GM12878 (cell line): ENCODE measurements around the gene SCTR. TPM values are rescaled to one million over a fixed set of nuclear protein-coding genes. Genes with fewer than 3 reads are reported as not detected.

ENCODE experiments used
- ATAC-seq: fragments of 200-7000 bp; cut with Tn5 transposase; 3 replicates; pipeline ENCODE4 v1.9.1; 2020; ENCODE audit warnings: mild to moderate bottlenecking, moderate library complexity
- BruUV-seq: library from RNA; stranded (reverse); fragments of 400-500 nt; replicated peaks from 2 replicates; lab custom pipeline; 2021; lab: Mats Ljungman, UMichigan
- CTCF ChIA-PET: fragments of 300-600 bp; sonication (Branson Sonifier 250); formaldehyde crosslinking; extraction: SDS; loops from one replicate; lab custom pipeline; 2021; ENCODE audit warnings: inconsistent platforms; lab: Yijun Ruan, JAX
- POLR2A ChIA-PET: fragments of 350-600 bp; formaldehyde crosslinking; extraction: SDS; loops from one replicate; lab custom pipeline; 2021; ENCODE audit warnings: inconsistent platforms; lab: Charles Lee
- RAD21 ChIA-PET: fragments of 300-600 bp; sonication (Branson Sonifier 250); formaldehyde crosslinking; loops from one replicate; lab custom pipeline; 2023; ENCODE audit warnings: antibody characterized with exemption; ENCODE audit not compliant: unreplicated experiment; lab: Charles Lee
- SMC1A ChIA-PET: fragments of 300-600 bp; sonication (Branson Sonifier 250); formaldehyde crosslinking; loops from one replicate; lab custom pipeline; 2023; ENCODE audit not compliant: unreplicated experiment, uncharacterized antibody; lab: Charles Lee
- DNase-seq: peaks from one replicate; pipeline ENCODE4 v3.0.0-alpha.2; 2011; ENCODE audit warnings: low read depth, low spot score
- FAIRE-seq: peaks from 3 replicates; lab custom pipeline; 2011; peaks lifted over from hg19 to GRCh38; lab: Jason Lieb, UNC
- H2AFZ ChIP-seq: 2 replicates; pipeline ENCODE4 v1.6.0; 2011; ENCODE audit warnings: low read depth, low read length, control low read depth; ENCODE audit not compliant: control insufficient read depth
- H3K27ac ChIP-seq: 2 replicates; pipeline ENCODE4 v1.5.1; 2011; ENCODE audit warnings: control low read depth; ENCODE audit not compliant: control insufficient read depth, insufficient read depth
- H3K27me3 ChIP-seq, 2 experiments: replicated peaks in 1 of 2; 2 replicates each; pipeline versions ENCODE4 v1.6.0 to v1.6.1; 2011; ENCODE audit warnings: low read length in 1 of 2; ENCODE audit not compliant: control insufficient read depth in 2 of 2, insufficient read depth in 2 of 2
- H3K36me3 ChIP-seq, 2 experiments: 2 replicates each; pipeline ENCODE4 v1.5.1; 2011; ENCODE audit warnings: low read length in 1 of 2; ENCODE audit not compliant: control insufficient read depth in 2 of 2, insufficient read depth in 2 of 2
- H3K4me1 ChIP-seq: 2 replicates; pipeline ENCODE4 v1.6.1; 2011; ENCODE audit warnings: mild to moderate bottlenecking, low read length, moderate library complexity, mixed read lengths; ENCODE audit not compliant: control insufficient read depth, insufficient read depth
- H3K4me2 ChIP-seq: 2 replicates; pipeline ENCODE4 v1.6.0; 2011; ENCODE audit warnings: control low read depth; ENCODE audit not compliant: control insufficient read depth, insufficient read depth
- H3K4me3 ChIP-seq: fragments of 200-600 bp; sonication (generic); 2 replicates; pipeline ENCODE4 v1.5.1; 2016
- H3K79me2 ChIP-seq: 2 replicates; pipeline ENCODE4 v1.6.0; 2011; ENCODE audit warnings: low read length; ENCODE audit not compliant: control insufficient read depth, insufficient read depth
- H3K9ac ChIP-seq: 2 replicates; pipeline ENCODE4 v1.8.0; 2011; ENCODE audit warnings: low read length, control low read depth, mixed read lengths; ENCODE audit not compliant: control insufficient read depth, insufficient read depth
- H3K9me3 ChIP-seq: replicated peaks from 3 replicates; pipeline ENCODE4 v1.5.1; 2011; ENCODE audit warnings: mild to moderate bottlenecking, low read length; ENCODE audit not compliant: control insufficient read depth, insufficient read depth
- H4K20me1 ChIP-seq: 2 replicates; pipeline ENCODE4 v1.6.0; 2011; ENCODE audit not compliant: control insufficient read depth, insufficient read depth
- BCL3 ChIP-seq: IDR thresholded peaks from 2 replicates; pipeline ENCODE4 v1.6.1; 2011; ENCODE audit warnings: borderline replicate concordance, low read depth, mild to moderate bottlenecking, moderate library complexity, low read length; ENCODE audit not compliant: insufficient read depth, poor library complexity, severe bottlenecking
- CBFB ChIP-seq: IDR thresholded peaks from 2 replicates; pipeline ENCODE4 v1.6.1; 2016; ENCODE audit warnings: antibody characterized with exemption, low read depth
- IKZF1 ChIP-seq: fragments of 450-650 bp; conservative IDR thresholded peaks from 2 replicates; pipeline ENCODE4 v1.6.1; 2017; ENCODE audit warnings: antibody characterized with exemption, mild to moderate bottlenecking
- PRDM15 ChIP-seq: fragments of 450-650 bp; formaldehyde crosslinking; IDR thresholded peaks from 2 replicates; pipeline ENCODE4 v1.4.0; 2020; ENCODE audit warnings: mild to moderate bottlenecking, moderate library complexity
- SKIL ChIP-seq: fragments of 450-650 bp; IDR thresholded peaks from 2 replicates; pipeline ENCODE4 v1.6.1; 2017; ENCODE audit warnings: mild to moderate bottlenecking, low read depth, inconsistent platforms; ENCODE audit not compliant: poor library complexity, severe bottlenecking
- STAT3 ChIP-seq: IDR thresholded peaks from 2 replicates; pipeline ENCODE4 v1.6.1; 2011; ENCODE audit warnings: low read depth, low read length, improper control_type of control experiment
- WGBS: methylation state at CpG from one replicate; pipeline ENCODE4 v1.1.6; 2016; ENCODE audit warnings: low lambda C conversion rate; ENCODE audit not compliant: insufficient replicate concordance, insufficient coverage; ENCODE audit errors: missing lambda C conversion rate; 5-methylcytosine and 5-hydroxymethylcytosine counted together
- in situ Hi-C: fragments of 300-500 bp; cut with MboI; formaldehyde crosslinking; loops from 9 replicates; pipeline ENCODE4 v1.14.3; 2018; ENCODE audit warnings: mixed read lengths
- intact Hi-C: fragments of 100-400 bp; cut with micrococcal nuclease; formaldehyde crosslinking; loops from one replicate; pipeline ENCODE4 v1.14.2; 2022; ENCODE audit not compliant: unreplicated experiment
- polyA plus RNA-seq, 11 experiments: library from polyadenylated mRNA; depleted of rRNA in 4 of 11; unstranded in 6 of 11; stranded (reverse) in 5 of 11; fragments of >200 nt; fragmentation: Nextera tagmentation in 4 of 11; fragmentation: Illumina TruSeq in 1 of 11; extraction: Ambion mirVana in 4 of 11; extraction: Trizol in 1 of 11; gene quantifications; 1 replicate in 1 of 11; 2 replicates in 10 of 11; pipeline versions ENCODE4 v1.2.1 to v1.2.3, GENCODE V29; 2011 to 2016; ENCODE audit warnings: inconsistent platforms in 2 of 11, missing spikeins in 2 of 11, low read depth in 1 of 11
- total RNA-seq, 4 experiments: library from RNA; depleted of rRNA in 3 of 4; stranded (reverse); fragments of >200 nt in 3 of 4; fragmentation: Illumina TruSeq in 1 of 4; extraction: Trizol in 1 of 4; gene quantifications; 2 replicates each; pipeline versions ENCODE4 v1.2.1 to v1.2.3, GENCODE V29; 2013 to 2021

SCTR gene
- total and polyA plus RNA-seq, 10 of the 15 experiments (the other 5 are each of a cell fraction or from before 2014, with no cell fraction given): 0.26 TPM; not detected in 9

DNA sequence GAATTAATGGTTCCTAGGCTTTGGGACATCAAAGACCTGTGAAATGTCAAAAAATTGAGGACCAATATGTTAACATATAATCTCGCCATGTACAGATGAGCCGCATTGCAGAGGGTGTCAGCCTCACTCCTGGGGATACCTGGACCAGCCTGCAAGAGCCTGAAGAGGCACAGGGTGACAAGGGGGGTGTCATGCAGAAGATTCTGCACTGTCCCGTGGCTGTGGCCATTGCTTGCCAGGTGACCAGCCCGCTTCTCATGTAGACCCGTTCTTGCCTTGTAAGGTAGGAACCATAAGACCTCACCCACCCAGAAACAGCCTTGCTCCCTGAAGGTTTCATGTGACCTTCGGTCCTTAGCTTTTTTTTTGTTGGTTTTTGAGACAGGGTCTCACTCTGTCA lies 55.2 kb downstream of the SCTR start:
- Histone ChIP-seq H3K36me3 (no peaks in the 10 kb centered on the region), H3K9me3 (no peaks in the 10 kb centered on the region), H3K79me2 (no peaks in the 10 kb centered on the region), H3K27me3 (no peaks in the 10 kb centered on the region), H3K4me1 (no peaks in the 10 kb centered on the region), H4K20me1 (no peaks in the 10 kb centered on the region), H3K27ac (no peak overlapping the region), H3K4me2 (no peak overlapping the region), H3K4me3 (no peak overlapping the region), H3K9ac (no peak overlapping the region), H2AFZ (no peak overlapping the region)
- 33% methylated on average over 6 of the region's 6 CpGs for WGBS
- DNase-seq (no peak), FAIRE-seq (no peak), ATAC-seq (no peak)
- POLR2A ChIA-PET: interaction anchor here (1.2 kb wide), 1 partner anchor 14 kb away, joined by 3 read pairs; no protein-coding TSS in a partner anchor
- no TSS peak for BruUV-seq
- RAD21 ChIA-PET: interaction anchor here (1.2 kb wide), 1 partner anchor 28 kb away, joined by 3 read pairs; no protein-coding TSS in a partner anchor
- in situ Hi-C loops: no loop called here
- SMC1A ChIA-PET: interaction anchor here (1.9 kb wide), 1 partner anchor 52 kb away, joined by 4 read pairs; no protein-coding TSS in a partner anchor
- CTCF ChIA-PET: interaction anchor here (0.6 to 3.4 kb wide), 3 partner anchors 8 to 61 kb away, joined by 3 to 16 read pairs (median 3); no protein-coding TSS in a partner anchor
- intact Hi-C loops: no loop called here
- TF ChIP-seq IKZF1: no peak

DNA sequence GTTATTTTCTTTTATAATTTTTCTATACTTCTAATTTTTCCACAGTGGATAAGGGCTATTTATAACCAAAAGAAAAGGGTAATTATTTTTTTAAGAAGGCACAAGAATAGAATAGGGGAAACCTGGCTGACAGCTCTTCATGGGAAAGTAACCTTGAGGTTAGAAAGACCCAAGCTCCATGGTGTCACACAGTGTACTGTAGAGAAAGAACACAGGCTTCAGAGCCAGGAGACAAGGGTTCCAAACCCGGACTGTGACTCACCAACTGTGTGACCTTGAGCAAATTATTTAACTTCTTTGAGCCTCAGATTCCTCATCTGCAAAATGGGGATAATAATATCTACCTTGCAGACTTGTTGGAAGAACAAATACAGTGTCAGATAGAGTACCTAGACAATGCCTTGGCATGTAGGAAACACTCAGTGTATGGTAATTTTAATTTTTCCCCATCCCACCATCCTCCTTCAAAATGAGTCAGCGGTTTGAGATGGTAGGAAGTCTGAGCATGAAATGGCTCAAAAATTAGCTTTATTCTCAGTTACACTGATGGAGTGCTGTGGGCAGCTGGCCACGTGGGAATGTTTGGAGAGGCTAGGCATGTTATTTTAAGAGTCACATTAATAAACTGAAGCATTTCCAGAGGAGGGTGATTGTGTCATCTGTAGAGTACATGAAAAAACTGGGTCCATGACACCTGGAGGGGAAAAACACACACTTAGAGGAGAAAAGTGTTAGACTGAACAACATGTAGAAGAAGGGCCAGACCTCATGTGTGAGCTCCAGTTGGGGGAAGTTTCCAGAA lies 55.9 kb downstream of the SCTR start:
- no peaks in the 10 kb centered on the region for H3K9me3 ChIP-seq
- no peaks in the 10 kb centered on the region for H3K4me1 ChIP-seq
- ChIA-PET SMC1A (interaction anchor here (1.9 kb wide), 1 partner anchor 52 kb away, joined by 4 read pairs; no protein-coding TSS in a partner anchor), RAD21 (interaction anchor here (1.2 kb wide), 1 partner anchor 28 kb away, joined by 3 read pairs; no protein-coding TSS in a partner anchor), CTCF (interaction anchor here (1.1 to 3.4 kb wide), 2 partner anchors 9 to 18 kb away, joined by 3 to 16 read pairs; no protein-coding TSS in a partner anchor), POLR2A (interaction anchor here (0.9 to 1.2 kb wide), 2 partner anchors 13 to 15 kb away, joined by 3 read pairs; no protein-coding TSS in a partner anchor)
- H3K9ac ChIP-seq: no peak overlapping the region
- no peak overlapping the region for H3K4me3 ChIP-seq
- peak; percentile 26; the same call in 1 of the 3 replicates for ATAC-seq
- no TSS peak for BruUV-seq
- intact Hi-C loops: no loop called here
- no peak for DNase-seq
- no peaks in the 10 kb centered on the region for H3K27me3 ChIP-seq
- in situ Hi-C loops: no loop called here
- H3K27ac ChIP-seq: no peak overlapping the region
- no peaks in the 10 kb centered on the region for H4K20me1 ChIP-seq
- H3K4me2 ChIP-seq: no peak overlapping the region
- H3K36me3 ChIP-seq: no peaks in the 10 kb centered on the region
- no peaks in the 10 kb centered on the region for H3K79me2 ChIP-seq
- 17% methylated on average over 3 of the region's 3 CpGs for WGBS
- no peak for FAIRE-seq
- H2AFZ ChIP-seq: no peak overlapping the region
- no peak for TF ChIP-seq BCL3
- no peak for TF ChIP-seq STAT3
- no peak for TF ChIP-seq CBFB
- no peak for TF ChIP-seq SKIL
- no peak for TF ChIP-seq PRDM15
